ENCODE measurements around the gene FMNL2.

The FMNL2 gene

GRCh38 chr2:152523091-152523490, 188.1 kb downstream of the FMNL2 start:
- DNase-seq (ENCODE audit: low spot score), result no peak

- no peak for DNase-seq (ENCODE audit: low spot score)
Measured at GRCh38 chr2:152525277-152525838, 190.4 kb downstream of the FMNL2 start.

GRCh38 chr2:152529420-152530115, 194.6 kb downstream of the FMNL2 start:
- DNase-seq (ENCODE audit: low spot score), result no peak

- no peak for DNase-seq (ENCODE audit: low spot score)
Measured at GRCh38 chr2:152532241-152532640, 197.3 kb downstream of the FMNL2 start.

GRCh38 chr2:152534460-152535135, 199.6 kb downstream of the FMNL2 start:
- DNase-seq (ENCODE audit: low spot score), result no peak

GRCh38 chr2:152537081-152537651, 202.2 kb downstream of the FMNL2 start:
- no peak for DNase-seq (ENCODE audit: low spot score)

- DNase-seq (ENCODE audit: low spot score), result no peak
Measured at GRCh38 chr2:152539424-152539823, 204.4 kb downstream of the FMNL2 start.

- no peak for DNase-seq (ENCODE audit: low spot score)
Measured at GRCh38 chr2:152541712-152542111, 206.7 kb downstream of the FMNL2 start.

GRCh38 chr2:152542337-152542994, 207.5 kb downstream of the FMNL2 start:
- no peak for DNase-seq (ENCODE audit: low spot score)

GRCh38 chr2:152542995-152543481, 208.1 kb downstream of the FMNL2 start:
- DNase-seq (ENCODE audit: low spot score), result no peak

GRCh38 chr2:152543717-152544116, 208.7 kb downstream of the FMNL2 start:
- no peak for DNase-seq (ENCODE audit: low spot score)

- DNase-seq (ENCODE audit: low spot score), result no peak
Measured at GRCh38 chr2:152544638-152545037, 209.7 kb downstream of the FMNL2 start.

GRCh38 chr2:152546230-152546837, 211.4 kb downstream of the FMNL2 start:
- no peak for DNase-seq (ENCODE audit: low spot score)

- DNase-seq (ENCODE audit: low spot score), result no peak
Measured at GRCh38 chr2:152548111-152548875, 213.3 kb downstream of the FMNL2 start.

- DNase-seq (ENCODE audit: low spot score), result no peak
Measured at GRCh38 chr2:152548996-152549395, 214.0 kb downstream of the FMNL2 start.

- DNase-seq (ENCODE audit: low spot score), result no peak
Measured at GRCh38 chr2:152549423-152549822, 214.4 kb downstream of the FMNL2 start.

- DNase-seq (ENCODE audit: low spot score), result no peak
Measured at GRCh38 chr2:152550386-152550785, 215.4 kb downstream of the FMNL2 start.

- DNase-seq (ENCODE audit: low spot score), result no peak
Measured at GRCh38 chr2:152552888-152553287, 217.9 kb downstream of the FMNL2 start.

GRCh38 chr2:152553518-152553917, 218.5 kb downstream of the FMNL2 start:
- DNase-seq (ENCODE audit: low spot score), result no peak

GRCh38 chr2:152555048-152555447, 220.1 kb downstream of the FMNL2 start:
- DNase-seq (ENCODE audit: low spot score), result no peak

- no peak for DNase-seq (ENCODE audit: low spot score)
Measured at GRCh38 chr2:152556506-152556905, 221.5 kb downstream of the FMNL2 start.

Data from CD4-positive, alpha-beta T cell treated with Interleukin-6 at 100 ng/mL for 8 hours (primary cell).